GM20000 (cell line): Measurements from ENCODE around the gene ZNF652.

Source experiments
- DNase-seq: peaks from one replicate; pipeline ENCODE4 v3.0.0; 2012; ENCODE audit warnings: low spot score
- CTCF ChIP-seq: IDR thresholded peaks from 2 replicates; pipeline ENCODE4 v1.5.1; 2012; ENCODE audit warnings: mild to moderate bottlenecking, control low read depth; ENCODE audit errors: extremely low read depth, missing control alignments

ZNF652 gene

GRCh38 chr17:49342575-49342936 lies 19.5 kb downstream of the ZNF652 start:
- DNase-seq = peak; percentile 9
- no peak for TF ChIP-seq CTCF

- no peak for DNase-seq
- TF ChIP-seq CTCF = no peak
Measured at GRCh38 chr17:49341356-49341755, 20.7 kb downstream of the ZNF652 start.

- DNase-seq = no peak
- no peak for TF ChIP-seq CTCF
Measured at GRCh38 chr17:49339354-49339753, 22.7 kb downstream of the ZNF652 start.

GRCh38 chr17:49338883-49339282 lies 23.2 kb downstream of the ZNF652 start:
- no peak for TF ChIP-seq CTCF
- DNase-seq = no peak

- TF ChIP-seq CTCF = no peak
- no peak for DNase-seq
Measured at GRCh38 chr17:49337884-49338283, 24.2 kb downstream of the ZNF652 start.

- DNase-seq = no peak
- TF ChIP-seq CTCF = no peak
Measured at GRCh38 chr17:49334744-49335512, 27.1 kb downstream of the ZNF652 start.

- DNase-seq = no peak
- no peak for TF ChIP-seq CTCF
Measured at GRCh38 chr17:49333804-49334203, 28.2 kb downstream of the ZNF652 start.
